GM03348 (cell line): ENCODE data around the gene FOXC2.
A peak's percentile ranks its signal among the peaks of the same experiment; 100 is the strongest.

Source experiments
- DNase-seq: peaks from one replicate; pipeline ENCODE4 v3.0.0; 2012; ENCODE audit warnings: low spot score

The FOXC2 gene

DNA sequence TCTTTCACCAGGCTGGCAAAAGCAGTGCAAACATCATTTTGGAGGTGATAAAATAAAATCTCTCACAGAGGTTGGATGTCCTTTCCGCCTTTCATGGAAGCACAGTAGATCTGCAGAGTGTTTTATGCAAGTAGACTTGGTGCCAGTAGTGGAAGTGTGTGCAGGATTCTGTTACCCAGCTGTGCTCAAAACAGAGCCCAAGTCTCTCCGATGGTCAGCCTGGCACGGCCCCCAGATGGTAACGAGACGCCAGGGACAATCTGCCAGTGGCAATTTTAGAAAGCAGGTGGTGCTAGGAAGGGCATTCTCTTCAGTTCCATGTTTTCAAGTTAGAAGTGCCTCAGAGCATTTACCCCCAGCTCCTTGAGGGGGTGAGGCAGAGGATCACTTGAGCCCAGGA, 10.1 kb upstream of the FOXC2 start:
- no peak for DNase-seq

DNA sequence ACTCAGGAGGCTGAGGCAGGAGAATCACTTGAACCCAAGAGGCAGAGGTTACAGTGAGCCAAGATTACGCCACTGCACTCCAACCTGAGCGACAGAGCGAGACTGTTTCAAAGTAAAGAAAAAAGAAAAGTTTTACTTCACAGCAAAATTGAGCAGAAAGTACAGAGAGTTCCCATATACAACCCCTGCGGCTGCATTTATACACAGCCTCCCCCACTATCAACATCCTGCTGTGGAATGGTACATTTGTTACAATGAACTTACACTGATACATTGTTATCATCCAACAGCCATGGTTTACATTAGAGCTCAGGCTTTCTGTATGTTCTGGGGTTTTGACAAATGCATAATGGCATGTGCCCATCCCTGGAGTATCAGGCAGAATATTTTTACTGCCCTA, 9.0 kb upstream of the FOXC2 start:
- no peak for DNase-seq

DNA sequence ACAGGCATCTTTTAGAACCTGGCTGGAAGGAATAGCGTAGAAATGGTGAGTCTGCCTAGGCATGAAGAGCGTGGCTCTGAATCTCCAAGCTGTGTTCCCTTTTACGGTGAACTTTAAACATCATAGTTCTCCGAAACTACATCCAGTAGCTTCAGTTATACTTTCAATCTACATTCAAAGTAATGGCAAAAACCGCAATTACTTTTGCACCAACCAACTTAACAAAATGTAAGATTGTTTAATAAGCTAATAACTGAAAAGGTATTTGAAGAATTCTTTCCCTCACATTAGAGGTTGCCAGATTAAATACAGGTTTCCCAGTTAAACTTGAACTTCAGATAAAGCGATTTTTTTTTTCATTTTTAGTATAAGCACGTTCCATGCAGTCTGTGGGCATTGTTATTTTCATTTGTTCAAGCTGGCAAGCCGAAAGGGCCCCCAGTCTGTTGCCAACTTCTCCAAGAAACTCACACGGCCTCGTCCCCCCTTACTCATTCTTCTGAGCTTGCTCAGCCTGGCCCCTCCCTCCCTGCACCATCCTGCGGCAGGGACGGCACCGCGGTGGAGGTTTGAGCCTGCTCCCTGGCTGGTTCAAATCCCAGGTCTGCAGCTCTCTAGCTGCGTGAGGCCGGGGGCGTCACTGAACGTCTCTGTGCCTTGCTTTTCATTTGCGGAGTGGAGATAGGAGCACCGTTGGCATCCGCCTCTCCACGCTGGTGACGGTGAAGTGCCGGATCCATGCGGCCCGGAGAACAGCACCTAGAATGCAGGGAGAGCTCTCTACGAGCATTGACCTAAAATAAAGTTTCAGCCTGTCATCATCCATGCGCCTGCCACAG, 8.1 kb upstream of the FOXC2 start:
- no peak for DNase-seq

DNA sequence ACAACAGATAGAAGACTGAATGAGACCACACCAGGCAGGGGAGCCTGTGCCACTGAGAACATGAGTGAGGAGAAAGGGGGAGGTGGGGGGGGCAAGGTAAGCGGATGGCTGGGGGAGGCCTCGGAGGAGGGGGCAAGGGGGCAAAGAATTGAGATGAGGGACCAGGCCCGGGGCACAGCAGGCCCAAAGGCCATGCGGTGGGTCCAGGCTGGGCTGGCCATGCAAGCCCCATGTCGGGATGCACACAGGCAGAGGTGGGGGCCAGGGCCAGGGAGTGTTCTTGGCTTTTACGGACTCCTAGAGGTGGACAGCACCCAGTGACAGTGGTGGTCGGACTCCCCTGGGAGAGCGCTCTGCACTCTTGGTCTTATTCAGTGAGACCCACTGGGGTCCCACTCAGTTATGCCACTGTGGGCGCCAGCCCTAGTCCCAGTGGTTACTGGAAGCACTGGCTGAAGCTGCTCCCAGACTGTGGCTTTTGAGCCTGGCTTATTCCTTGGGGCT, 6.8 kb upstream of the FOXC2 start:
- DNase-seq, result no peak

DNA sequence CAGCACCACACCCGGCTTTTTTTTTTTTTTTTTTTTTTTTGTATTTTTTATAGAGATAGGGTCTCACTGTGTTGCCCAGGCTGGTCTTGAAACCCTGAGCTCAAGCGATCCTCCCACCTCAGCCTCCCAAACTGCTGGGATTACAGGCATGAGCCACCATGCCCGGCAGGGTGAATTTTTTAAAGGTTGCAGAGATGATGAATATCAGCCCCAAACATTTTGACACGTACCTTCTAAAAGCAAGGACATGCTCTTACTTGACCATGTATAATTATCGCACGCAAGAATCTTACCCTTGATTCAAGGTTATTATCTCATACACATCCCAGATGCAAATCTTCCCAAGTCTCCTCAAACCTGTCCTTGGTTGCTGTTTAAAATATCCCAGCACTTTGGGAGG, 4.3 kb upstream of the FOXC2 start:
- DNase-seq, result no peak

DNA sequence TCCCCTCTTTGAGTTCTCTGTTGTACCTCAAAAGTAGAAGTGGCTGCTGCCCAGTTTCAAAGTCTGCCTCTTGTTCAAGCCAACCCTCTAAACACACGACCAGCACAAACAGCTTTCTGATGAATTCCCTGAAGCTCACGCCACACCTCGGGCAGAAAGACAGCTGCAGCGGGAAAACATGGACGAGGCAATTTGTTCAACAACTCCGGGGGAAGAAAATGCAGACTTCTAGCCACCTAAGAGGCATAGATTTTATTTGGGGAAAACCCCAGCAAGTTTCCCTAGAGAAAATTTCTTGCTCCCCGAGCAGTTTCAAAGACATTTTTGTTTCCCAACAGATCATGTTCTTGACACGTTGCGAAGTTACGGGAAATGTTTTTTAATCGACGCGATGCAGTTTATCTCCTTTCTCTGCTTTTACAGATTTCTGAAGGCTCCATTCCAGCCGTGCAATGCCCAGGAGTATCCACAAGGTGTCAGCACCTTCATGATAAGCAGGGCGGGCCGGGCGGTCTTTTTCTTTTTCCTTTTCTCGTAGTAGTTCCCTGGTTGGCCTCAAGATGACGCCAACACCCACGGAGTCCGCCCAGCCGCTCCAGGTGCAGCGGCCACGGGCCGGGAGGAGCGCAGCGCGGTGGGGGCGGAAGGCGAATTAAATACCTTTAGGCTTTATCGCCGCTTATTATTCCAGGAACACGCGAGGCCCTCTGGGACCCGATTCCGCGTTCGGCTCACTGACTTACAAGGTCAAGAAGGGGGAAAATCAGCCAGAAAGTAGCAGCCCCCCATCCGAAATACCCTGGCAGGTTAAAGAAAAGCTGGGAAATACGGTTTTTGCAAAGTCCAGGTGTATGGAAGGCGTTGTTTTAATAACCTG, 2.9 kb upstream of the FOXC2 start:
- DNase-seq, result peak; percentile 89

DNA sequence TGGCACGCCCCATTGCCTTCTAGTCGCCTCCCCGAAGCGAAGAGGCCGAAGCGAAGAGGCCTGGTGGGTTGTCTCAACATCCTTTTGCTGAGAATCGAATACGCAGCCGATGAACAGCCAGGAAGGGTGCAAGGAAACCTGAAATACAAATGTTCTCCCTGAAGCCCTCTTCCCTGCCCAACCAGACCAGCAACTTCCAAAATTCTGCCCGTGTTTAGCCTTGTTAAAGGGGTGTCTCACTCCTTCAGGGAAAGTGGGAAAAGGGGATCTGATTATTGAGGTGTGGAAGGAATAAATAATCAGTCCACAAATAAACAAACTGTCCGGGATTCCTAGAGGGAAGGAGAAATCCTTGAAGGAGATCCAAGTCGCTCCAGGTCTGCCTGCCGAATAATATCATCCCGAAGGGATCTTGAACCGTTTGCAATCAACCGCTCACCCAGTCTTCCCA, 1.4 kb upstream of the FOXC2 start:
- no peak for DNase-seq

DNA sequence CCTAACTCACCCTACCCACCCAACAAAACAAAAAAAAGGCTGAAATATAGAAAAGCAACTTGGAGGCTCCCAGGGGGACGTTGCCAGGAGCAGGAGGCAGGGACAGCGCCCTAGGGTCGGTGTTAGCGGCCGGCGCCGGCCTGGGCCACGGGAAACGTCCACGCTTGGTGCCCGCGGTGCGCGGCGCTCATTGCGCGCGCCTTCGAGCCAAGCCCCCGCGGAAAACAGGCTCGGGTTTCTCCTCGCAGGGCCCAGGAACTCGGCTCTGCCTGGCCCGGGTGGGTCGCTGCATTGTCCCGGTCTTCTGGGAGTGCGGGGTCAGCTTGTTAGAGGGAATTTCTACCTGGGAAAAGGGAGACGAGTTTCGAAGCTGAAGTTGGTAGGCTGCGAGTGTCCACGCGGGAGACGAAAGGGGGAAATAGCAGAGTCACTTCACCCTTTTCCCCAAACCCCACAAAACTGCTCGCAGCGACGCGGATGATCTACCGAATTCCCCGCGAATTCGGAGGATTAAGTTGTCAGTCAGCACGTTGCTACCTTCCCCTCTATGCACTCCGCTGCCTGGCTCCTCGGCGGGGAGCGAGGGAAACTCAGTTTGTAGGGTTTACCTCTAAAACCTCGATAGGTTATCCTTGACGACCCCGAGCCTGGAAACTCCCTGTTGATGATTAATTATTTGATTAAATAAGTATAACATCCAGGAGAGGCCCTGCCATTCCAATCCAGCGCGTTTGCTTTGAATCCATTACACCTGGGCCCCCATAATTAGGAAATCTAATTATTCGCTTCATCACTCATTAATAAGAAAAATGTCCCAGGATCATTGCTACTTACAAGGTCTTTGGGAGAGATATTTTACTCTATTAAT, 751 bp upstream of the FOXC2 start:
- no peak for DNase-seq

DNA sequence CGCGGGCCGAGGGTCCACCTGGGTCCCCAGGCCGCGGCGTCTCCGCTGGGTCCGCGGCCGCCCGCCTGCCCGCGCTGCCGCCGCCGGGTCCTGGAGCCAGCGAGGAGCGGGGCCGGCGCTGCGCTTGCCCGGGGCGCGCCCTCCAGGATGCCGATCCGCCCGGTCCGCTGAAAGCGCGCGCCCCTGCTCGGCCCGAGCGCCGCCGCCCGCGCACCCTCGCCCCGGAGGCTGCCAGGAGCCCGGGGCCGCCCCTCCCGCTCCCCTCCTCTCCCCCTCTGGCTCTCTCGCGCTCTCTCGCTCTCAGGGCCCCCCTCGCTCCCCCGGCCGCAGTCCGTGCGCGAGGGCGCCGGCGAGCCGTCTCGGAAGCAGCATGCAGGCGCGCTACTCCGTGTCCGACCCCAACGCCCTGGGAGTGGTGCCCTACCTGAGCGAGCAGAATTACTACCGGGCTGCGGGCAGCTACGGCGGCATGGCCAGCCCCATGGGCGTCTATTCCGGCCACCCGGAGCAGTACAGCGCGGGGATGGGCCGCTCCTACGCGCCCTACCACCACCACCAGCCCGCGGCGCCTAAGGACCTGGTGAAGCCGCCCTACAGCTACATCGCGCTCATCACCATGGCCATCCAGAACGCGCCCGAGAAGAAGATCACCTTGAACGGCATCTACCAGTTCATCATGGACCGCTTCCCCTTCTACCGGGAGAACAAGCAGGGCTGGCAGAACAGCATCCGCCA, 504 bp downstream of the FOXC2 start:
- peak; percentile 74 for DNase-seq

DNA sequence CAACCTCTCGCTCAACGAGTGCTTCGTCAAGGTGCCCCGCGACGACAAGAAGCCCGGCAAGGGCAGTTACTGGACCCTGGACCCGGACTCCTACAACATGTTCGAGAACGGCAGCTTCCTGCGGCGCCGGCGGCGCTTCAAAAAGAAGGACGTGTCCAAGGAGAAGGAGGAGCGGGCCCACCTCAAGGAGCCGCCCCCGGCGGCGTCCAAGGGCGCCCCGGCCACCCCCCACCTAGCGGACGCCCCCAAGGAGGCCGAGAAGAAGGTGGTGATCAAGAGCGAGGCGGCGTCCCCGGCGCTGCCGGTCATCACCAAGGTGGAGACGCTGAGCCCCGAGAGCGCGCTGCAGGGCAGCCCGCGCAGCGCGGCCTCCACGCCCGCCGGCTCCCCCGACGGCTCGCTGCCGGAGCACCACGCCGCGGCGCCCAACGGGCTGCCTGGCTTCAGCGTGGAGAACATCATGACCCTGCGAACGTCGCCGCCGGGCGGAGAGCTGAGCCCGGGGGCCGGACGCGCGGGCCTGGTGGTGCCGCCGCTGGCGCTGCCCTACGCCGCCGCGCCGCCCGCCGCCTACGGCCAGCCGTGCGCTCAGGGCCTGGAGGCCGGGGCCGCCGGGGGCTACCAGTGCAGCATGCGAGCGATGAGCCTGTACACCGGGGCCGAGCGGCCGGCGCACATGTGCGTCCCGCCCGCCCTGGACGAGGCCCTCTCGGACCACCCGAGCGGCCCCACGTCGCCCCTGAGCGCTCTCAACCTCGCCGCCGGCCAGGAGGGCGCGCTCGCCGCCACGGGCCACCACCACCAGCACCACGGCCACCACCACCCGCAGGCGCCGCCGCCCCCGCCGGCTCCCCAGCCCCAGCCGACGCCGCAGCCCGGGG, 1.3 kb downstream of the FOXC2 start:
- DNase-seq, result peak; percentile 60

DNA sequence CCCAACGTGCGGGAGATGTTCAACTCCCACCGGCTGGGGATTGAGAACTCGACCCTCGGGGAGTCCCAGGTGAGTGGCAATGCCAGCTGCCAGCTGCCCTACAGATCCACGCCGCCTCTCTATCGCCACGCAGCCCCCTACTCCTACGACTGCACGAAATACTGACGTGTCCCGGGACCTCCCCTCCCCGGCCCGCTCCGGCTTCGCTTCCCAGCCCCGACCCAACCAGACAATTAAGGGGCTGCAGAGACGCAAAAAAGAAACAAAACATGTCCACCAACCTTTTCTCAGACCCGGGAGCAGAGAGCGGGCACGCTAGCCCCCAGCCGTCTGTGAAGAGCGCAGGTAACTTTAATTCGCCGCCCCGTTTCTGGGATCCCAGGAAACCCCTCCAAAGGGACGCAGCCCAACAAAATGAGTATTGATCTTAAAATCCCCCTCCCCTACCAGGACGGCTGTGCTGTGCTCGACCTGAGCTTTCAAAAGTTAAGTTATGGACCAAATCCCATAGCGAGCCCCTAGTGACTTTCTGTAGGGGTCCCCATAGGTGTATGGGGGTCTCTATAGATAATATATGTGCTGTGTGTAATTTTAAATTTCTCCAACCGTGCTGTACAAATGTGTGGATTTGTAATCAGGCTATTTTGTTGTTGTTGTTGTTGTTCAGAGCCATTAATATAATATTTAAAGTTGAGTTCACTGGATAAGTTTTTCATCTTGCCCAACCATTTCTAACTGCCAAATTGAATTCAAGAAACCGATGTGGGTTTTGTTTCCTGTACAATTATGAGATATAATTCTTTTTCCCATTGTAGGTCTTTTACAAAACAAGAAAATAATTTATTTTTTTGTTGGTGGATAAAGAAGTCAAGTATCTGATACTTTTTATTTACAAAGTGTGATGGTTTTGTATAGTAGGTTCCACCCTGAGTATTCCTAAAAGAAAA, 2.3 kb downstream of the FOXC2 start:
- DNase-seq, result no peak

DNA sequence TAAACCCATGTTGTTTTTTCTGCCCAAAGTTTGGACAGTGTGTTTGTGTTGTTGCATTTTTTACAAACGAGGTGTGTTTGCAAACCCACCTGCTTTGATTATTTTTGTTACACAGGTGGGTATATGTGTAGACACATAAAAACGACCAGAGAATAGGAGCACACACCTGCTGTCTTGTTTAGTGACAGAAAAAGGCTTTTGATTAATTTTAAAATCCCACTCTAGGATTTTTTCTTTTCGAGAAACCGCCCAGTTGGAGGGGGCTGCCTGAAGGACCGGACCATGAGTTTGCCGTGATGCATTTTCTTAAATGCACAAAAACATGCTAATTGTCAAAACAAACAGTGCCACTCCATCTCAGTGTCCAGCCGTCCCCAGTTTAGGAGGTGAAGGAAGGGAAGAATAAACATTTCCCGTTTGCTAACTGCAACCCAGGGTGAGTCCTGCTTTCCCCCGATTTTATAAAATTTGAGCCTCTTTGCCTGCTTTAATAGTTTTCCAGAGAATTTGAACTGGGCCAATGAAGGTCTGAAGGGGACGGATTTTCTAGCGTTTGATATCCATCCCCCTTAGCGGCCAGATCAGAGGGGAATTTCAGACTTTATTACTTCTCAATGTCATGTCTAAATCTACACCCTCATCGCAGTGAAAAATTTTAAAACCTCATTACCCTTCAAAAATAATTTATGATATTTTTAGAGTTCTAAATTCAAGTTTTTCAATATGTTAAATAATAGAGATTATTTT, 3.2 kb downstream of the FOXC2 start:
- DNase-seq, result no peak

DNA sequence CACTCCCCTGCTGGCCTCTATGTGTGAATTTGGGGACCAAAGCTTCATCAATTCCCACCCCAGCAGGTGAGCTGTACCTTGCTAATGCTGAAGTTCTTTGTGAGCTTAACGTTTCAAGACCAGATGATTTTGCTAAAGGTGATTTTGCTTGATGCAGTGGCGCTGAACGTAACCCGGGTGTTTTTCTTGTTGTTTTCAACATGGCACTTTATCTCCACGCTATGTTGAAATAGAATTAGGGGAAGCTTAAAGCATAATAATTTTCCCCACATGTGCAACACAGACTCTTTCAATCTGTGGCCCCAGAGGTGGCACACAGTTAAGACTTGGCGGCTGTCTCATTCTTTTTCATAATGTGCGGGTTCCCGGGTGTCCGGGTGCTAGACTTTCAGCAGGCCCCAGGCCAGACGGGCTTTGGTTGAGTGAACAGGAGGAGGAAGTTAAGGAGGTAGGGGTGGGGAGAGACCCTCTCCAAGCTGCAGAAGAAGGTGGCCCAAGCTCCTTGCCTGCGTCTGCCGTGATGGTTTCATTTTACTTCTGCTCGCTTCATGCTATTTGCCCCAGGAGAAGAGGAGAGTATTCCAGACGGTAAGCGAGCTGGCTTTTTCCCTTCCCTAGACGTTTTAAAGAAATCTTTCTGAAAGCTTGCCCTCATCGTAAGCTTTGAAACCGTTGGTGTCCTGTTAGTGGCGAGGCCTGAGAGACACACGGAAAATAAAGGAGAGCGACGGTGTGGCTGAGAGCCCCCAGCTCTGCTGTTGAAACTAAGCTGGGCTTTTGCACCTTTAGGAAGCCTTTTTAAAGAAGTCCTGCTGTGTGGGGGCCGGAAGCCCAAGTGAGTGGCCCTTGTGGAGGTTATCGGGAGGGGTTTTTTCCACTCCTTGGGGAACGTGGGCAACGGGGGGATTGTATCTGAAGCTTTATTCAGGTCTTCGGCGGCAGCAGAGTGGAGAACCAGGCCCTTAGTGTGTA, 4.2 kb downstream of the FOXC2 start:
- no peak for DNase-seq

DNA sequence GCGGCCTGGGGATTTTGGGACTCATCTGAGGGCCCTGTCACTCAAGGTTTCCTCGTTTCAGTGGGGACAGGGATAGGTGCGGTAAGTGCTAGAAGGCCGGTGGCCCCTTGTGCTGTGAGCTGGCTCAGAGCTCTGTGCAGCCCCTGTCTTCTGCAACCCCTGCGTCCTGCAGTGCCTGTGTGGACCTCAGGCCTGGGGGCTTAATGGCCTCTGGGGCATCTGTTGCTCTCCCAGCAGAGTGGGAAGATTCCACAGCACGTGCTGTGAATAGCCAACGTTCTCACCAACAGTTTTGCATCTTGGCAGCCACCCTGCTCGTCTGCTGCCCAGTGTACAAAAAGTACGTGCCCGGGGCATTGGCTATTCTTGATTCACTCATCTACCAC, 4.9 kb downstream of the FOXC2 start:
- no peak for DNase-seq

DNA sequence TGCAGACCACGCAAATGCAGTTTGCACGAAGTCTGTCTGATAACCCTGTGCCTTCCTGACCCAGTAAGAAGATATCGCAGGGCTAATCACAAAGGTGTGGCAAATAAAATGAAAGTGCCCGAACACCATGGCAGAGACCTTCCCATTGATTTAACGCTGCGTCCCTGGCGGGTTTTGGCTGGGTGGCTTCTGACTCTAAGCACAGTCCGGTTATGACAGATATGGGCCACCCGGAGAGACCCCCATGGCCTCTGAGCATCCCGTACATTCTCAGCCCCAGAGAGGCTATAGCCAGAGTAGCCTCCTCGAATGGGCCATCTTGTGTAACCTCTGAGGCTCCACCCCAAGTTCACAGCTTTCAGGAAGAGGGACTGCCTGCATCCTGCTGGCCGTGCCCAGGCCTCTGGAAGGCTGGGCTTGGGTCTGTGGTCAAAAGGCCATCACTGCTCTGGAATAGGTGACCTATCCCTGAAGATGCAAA, 5.5 kb downstream of the FOXC2 start:
- no peak for DNase-seq

DNA sequence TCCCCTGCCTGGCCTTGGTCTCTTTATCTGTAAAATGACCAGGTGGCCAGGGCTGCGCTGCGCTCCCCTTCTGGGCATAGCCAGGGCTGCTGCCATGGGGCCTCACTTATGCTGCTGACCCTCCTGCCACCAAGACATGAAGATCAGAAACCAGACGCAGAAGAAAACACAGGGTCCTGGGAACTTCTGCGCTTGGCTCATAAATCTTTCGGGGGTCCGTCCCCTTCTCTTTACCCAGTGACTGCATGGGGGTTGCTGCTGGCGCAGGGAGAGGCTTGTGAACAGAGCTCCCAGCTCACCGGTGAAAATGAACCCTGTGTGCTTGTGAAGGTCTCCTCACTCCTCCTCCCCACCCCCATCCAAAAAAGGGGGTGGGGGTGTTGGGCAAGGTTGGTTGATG, 6.0 kb downstream of the FOXC2 start:
- DNase-seq, result no peak

DNA sequence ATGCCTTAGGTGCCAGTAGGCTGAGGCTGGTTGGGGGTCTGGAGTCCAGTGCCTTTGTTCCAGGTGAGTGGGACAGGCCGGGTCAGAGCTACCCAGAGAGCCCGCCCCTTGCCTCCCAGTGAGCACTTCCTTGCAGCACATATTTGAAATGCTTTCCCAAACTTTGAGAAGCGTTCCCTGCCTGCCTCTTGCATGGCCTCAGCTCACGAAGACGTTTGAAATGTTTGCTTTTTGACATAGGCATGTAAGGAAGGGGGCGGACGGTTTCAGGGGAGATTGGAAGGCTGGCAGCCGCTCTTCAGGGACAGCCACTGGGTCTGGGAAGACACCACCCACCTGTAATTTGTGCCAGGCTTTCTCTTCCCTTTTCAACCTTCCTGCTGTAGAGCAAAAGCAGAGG, 6.6 kb downstream of the FOXC2 start:
- no peak for DNase-seq
